DND-41 (cell line): Measurements from ENCODE around the gene ACADL.

Source experiments
- ATAC-seq: fragments of 200-7000 bp; cut with Tn5 transposase; 3 replicates; pipeline ENCODE4 v1.9.1; 2021; ENCODE audit warnings: low read depth; ENCODE audit not compliant: insufficient read depth
- DNase-seq: peaks from one replicate; pipeline ENCODE4 v3.0.0-alpha.2; 2020
- H2AFZ ChIP-seq: 2 replicates; pipeline ENCODE4 v1.6.0; 2012; ENCODE audit warnings: low read depth, low read length
- H3K27ac ChIP-seq: 2 replicates; pipeline ENCODE4 v1.5.1; 2012; ENCODE audit warnings: low read length, inconsistent platforms
- H3K27me3 ChIP-seq: fragments of 200-600 bp; sonication (generic); 2 replicates; pipeline ENCODE4 v1.6.0; 2012; ENCODE audit warnings: low read length, mild to moderate bottlenecking, inconsistent platforms; ENCODE audit not compliant: insufficient read depth, poor library complexity
- H3K36me3 ChIP-seq: 2 replicates; pipeline ENCODE4 v1.5.1; 2012; ENCODE audit warnings: low read length, inconsistent platforms; ENCODE audit not compliant: insufficient read depth
- H3K4me1 ChIP-seq: 2 replicates; pipeline ENCODE4 v1.5.1; 2012; ENCODE audit warnings: mild to moderate bottlenecking, low read length; ENCODE audit not compliant: insufficient read depth
- H3K4me2 ChIP-seq: 2 replicates; pipeline ENCODE4 v1.6.0; 2012; ENCODE audit warnings: mild to moderate bottlenecking, moderate library complexity, low read length, inconsistent platforms; ENCODE audit not compliant: insufficient read depth
- H3K4me3 ChIP-seq, 2 experiments: fragments of 200-600 bp in 1 of 2; shearing (Covaris generic) in 1 of 2; 2 replicates each; pipeline ENCODE4 v1.5.1; 2012 to 2016; ENCODE audit warnings: inconsistent platforms in 2 of 2, low read length in 2 of 2, mild to moderate bottlenecking in 2 of 2, low read depth in 1 of 2, moderate library complexity in 1 of 2
- H3K79me2 ChIP-seq: 2 replicates; pipeline ENCODE4 v1.6.0; 2012; ENCODE audit warnings: low read length, inconsistent platforms; ENCODE audit not compliant: insufficient read depth
- H3K9ac ChIP-seq: 2 replicates; pipeline ENCODE4 v1.6.0; 2012; ENCODE audit warnings: low read depth, mild to moderate bottlenecking, inconsistent platforms, low read length, moderate library complexity
- H3K9me3 ChIP-seq: 2 replicates; pipeline ENCODE4 v1.5.1; 2012; ENCODE audit warnings: low read length, moderate library complexity, mild to moderate bottlenecking, inconsistent platforms; ENCODE audit not compliant: insufficient read depth, severe bottlenecking
- H4K20me1 ChIP-seq: 2 replicates; pipeline ENCODE4 v1.6.0; 2012; ENCODE audit warnings: low read length; ENCODE audit not compliant: insufficient read depth
- EZH2 ChIP-seq: IDR thresholded peaks from 3 replicates; pipeline ENCODE4 v1.6.1; 2012; ENCODE audit warnings: borderline replicate concordance, low read depth, mild to moderate bottlenecking, moderate library complexity, low read length, inconsistent platforms; ENCODE audit not compliant: severe bottlenecking
- TF ChIP-seq, protein P1 (sequence below): IDR thresholded peaks from 2 replicates; pipeline ENCODE4 v1.5.1; 2012; ENCODE audit warnings: borderline replicate concordance, low read length, moderate library complexity, mild to moderate bottlenecking; ENCODE audit not compliant: poor library complexity, severe bottlenecking; ENCODE audit errors: extremely low read depth

Gene ACADL

DNA sequence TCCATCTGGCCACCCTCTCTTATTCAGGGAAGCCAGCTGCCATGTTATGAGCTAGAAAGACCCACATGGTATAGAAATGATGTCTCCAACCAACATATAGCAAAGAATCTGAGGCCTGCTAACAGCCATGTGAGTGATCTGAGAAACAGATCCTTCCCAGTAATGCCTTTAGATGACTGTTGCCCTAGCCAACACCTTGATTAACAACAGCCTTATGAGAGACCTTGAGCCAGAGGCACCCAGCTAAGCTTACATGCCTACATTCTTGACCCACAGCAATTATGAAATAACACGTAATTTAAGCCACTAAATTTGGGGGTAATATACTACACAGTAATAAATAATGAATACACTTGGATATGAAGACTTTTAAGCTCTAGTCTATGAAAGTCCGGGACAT lies 67.0 kb downstream of the ACADL start:
- Histone ChIP-seq H3K9ac (no peak overlapping the region), H3K36me3 (peaks cover 17% of the 10 kb centered on the region), H2AFZ (no peak overlapping the region), H3K79me2 (peaks cover 13% of the 10 kb centered on the region), H3K27me3 (no peaks in the 10 kb centered on the region), H3K27ac (no peak overlapping the region), H3K9me3 (no peaks in the 10 kb centered on the region), H3K4me2 (no peak overlapping the region), H4K20me1 (no peaks in the 10 kb centered on the region), H3K4me1 (no peaks in the 10 kb centered on the region), H3K4me3 (no peak overlapping the region)
- no peak for TF ChIP-seq EZH2
- TF ChIP-seq, protein P1, sequence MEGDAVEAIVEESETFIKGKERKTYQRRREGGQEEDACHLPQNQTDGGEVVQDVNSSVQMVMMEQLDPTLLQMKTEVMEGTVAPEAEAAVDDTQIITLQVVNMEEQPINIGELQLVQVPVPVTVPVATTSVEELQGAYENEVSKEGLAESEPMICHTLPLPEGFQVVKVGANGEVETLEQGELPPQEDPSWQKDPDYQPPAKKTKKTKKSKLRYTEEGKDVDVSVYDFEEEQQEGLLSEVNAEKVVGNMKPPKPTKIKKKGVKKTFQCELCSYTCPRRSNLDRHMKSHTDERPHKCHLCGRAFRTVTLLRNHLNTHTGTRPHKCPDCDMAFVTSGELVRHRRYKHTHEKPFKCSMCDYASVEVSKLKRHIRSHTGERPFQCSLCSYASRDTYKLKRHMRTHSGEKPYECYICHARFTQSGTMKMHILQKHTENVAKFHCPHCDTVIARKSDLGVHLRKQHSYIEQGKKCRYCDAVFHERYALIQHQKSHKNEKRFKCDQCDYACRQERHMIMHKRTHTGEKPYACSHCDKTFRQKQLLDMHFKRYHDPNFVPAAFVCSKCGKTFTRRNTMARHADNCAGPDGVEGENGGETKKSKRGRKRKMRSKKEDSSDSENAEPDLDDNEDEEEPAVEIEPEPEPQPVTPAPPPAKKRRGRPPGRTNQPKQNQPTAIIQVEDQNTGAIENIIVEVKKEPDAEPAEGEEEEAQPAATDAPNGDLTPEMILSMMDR, result no peak
- ATAC-seq, result peak; percentile 44; the same call in 1 of the 3 replicates
- DNase-seq, result no peak

DNA sequence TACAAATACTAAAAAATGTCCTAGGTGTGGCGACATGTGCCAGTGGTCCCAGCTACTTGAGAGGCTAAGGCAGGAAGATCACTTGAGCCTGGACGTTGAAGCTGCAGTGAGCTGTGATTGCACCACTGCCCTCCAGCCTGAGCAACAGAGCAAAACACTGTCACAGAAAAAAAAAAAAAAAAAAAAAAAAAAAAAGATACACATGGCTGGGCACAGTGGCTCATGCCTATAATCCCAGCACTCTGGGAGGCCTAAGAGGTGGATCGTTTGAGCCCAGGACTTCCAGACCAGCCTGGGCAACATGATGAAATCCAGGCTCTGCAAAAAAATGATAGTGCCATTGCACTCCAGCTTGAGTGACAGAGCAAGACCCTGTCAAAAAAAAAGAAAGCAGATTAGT lies 67.7 kb downstream of the ACADL start:
- Histone ChIP-seq H3K9me3 (no peaks in the 10 kb centered on the region), H3K27ac (no peak overlapping the region), H3K36me3 (peaks cover 19% of the 10 kb centered on the region), H3K79me2 (peaks cover 13% of the 10 kb centered on the region; the same call in 1 of the 2 replicates), H3K4me1 (no peaks in the 10 kb centered on the region), H3K9ac (no peak overlapping the region), H3K4me2 (no peak overlapping the region), H2AFZ (no peak overlapping the region), H4K20me1 (no peaks in the 10 kb centered on the region), H3K4me3 (no peak overlapping the region), H3K27me3 (no peaks in the 10 kb centered on the region)
- TF ChIP-seq, protein P1, result no peak
- TF ChIP-seq EZH2, result no peak
- DNase-seq (no peak), ATAC-seq (no peak)

DNA sequence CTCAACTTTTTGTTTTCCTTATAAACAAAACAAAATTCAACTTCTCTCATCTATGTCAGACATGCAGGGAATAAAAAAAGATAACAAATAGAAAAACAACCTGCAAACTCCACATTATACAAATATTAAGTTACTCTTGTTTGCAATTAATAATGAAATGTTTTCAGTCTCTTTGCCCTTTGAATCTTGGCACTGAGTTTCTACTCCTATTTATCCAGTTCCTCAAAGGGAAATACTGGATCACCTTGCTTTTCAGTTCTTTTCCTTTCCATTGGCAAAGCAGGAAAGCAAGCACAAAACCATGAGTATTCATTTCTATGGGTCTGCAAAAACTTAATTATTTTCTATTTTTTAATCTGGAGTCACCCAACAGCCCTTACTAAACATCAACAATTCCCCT lies 77.6 kb downstream of the ACADL start:
- H3K36me3 ChIP-seq, result peaks cover 24% of the 10 kb centered on the region
- no peaks in the 10 kb centered on the region for H3K27me3 ChIP-seq
- no peak overlapping the region for H2AFZ ChIP-seq
- no peak overlapping the region for H3K4me2 ChIP-seq
- H3K27ac ChIP-seq, result no peak overlapping the region
- DNase-seq, result no peak
- H4K20me1 ChIP-seq, result no peaks in the 10 kb centered on the region
- H3K4me1 ChIP-seq, result no peaks in the 10 kb centered on the region
- peaks cover 2% of the 10 kb centered on the region for H3K79me2 ChIP-seq
- no peak overlapping the region for H3K9ac ChIP-seq
- H3K4me3 ChIP-seq, result no peak overlapping the region
- H3K9me3 ChIP-seq, result no peaks in the 10 kb centered on the region
- TF ChIP-seq EZH2, result no peak
- TF ChIP-seq, protein P1, result no peak
- no peak for ATAC-seq
